GM12878 (cell line): ENCODE results near the gene CDC34. TPM values are rescaled to one million over a fixed set of nuclear protein-coding genes. Genes with fewer than 3 reads are reported as not detected.

Source experiments
- ATAC-seq: fragments of 200-7000 bp; cut with Tn5 transposase; 3 replicates; pipeline ENCODE4 v1.9.1; 2020; ENCODE audit warnings: mild to moderate bottlenecking, moderate library complexity
- BruUV-seq: library from RNA; stranded (reverse); fragments of 400-500 nt; replicated peaks from 2 replicates; lab custom pipeline; 2021; lab: Mats Ljungman, UMichigan
- CTCF ChIA-PET: fragments of 300-600 bp; sonication (Branson Sonifier 250); formaldehyde crosslinking; extraction: SDS; loops from one replicate; lab custom pipeline; 2021; ENCODE audit warnings: inconsistent platforms; lab: Yijun Ruan, JAX
- POLR2A ChIA-PET: fragments of 350-600 bp; formaldehyde crosslinking; extraction: SDS; loops from one replicate; lab custom pipeline; 2021; ENCODE audit warnings: inconsistent platforms; lab: Charles Lee
- RAD21 ChIA-PET: fragments of 300-600 bp; sonication (Branson Sonifier 250); formaldehyde crosslinking; loops from one replicate; lab custom pipeline; 2023; ENCODE audit warnings: antibody characterized with exemption; ENCODE audit not compliant: unreplicated experiment; lab: Charles Lee
- SMC1A ChIA-PET: fragments of 300-600 bp; sonication (Branson Sonifier 250); formaldehyde crosslinking; loops from one replicate; lab custom pipeline; 2023; ENCODE audit not compliant: unreplicated experiment, uncharacterized antibody; lab: Charles Lee
- DNase-seq: peaks from one replicate; pipeline ENCODE4 v3.0.0-alpha.2; 2011; ENCODE audit warnings: low read depth, low spot score
- FAIRE-seq: peaks from 3 replicates; lab custom pipeline; 2011; peaks lifted over from hg19 to GRCh38; lab: Jason Lieb, UNC
- H2AFZ ChIP-seq: 2 replicates; pipeline ENCODE4 v1.6.0; 2011; ENCODE audit warnings: low read depth, low read length, control low read depth; ENCODE audit not compliant: control insufficient read depth
- H3K27ac ChIP-seq: 2 replicates; pipeline ENCODE4 v1.5.1; 2011; ENCODE audit warnings: control low read depth; ENCODE audit not compliant: control insufficient read depth, insufficient read depth
- H3K27me3 ChIP-seq, 2 experiments: replicated peaks in 1 of 2; 2 replicates each; pipeline versions ENCODE4 v1.6.0 to v1.6.1; 2011; ENCODE audit warnings: low read length in 1 of 2; ENCODE audit not compliant: control insufficient read depth in 2 of 2, insufficient read depth in 2 of 2
- H3K36me3 ChIP-seq, 2 experiments: 2 replicates each; pipeline ENCODE4 v1.5.1; 2011; ENCODE audit warnings: low read length in 1 of 2; ENCODE audit not compliant: control insufficient read depth in 2 of 2, insufficient read depth in 2 of 2
- H3K4me1 ChIP-seq: 2 replicates; pipeline ENCODE4 v1.6.1; 2011; ENCODE audit warnings: mild to moderate bottlenecking, low read length, moderate library complexity, mixed read lengths; ENCODE audit not compliant: control insufficient read depth, insufficient read depth
- H3K4me2 ChIP-seq: 2 replicates; pipeline ENCODE4 v1.6.0; 2011; ENCODE audit warnings: control low read depth; ENCODE audit not compliant: control insufficient read depth, insufficient read depth
- H3K4me3 ChIP-seq: fragments of 200-600 bp; sonication (generic); 2 replicates; pipeline ENCODE4 v1.5.1; 2016
- H3K79me2 ChIP-seq: 2 replicates; pipeline ENCODE4 v1.6.0; 2011; ENCODE audit warnings: low read length; ENCODE audit not compliant: control insufficient read depth, insufficient read depth
- H3K9ac ChIP-seq: 2 replicates; pipeline ENCODE4 v1.8.0; 2011; ENCODE audit warnings: low read length, control low read depth, mixed read lengths; ENCODE audit not compliant: control insufficient read depth, insufficient read depth
- H3K9me3 ChIP-seq: replicated peaks from 3 replicates; pipeline ENCODE4 v1.5.1; 2011; ENCODE audit warnings: mild to moderate bottlenecking, low read length; ENCODE audit not compliant: control insufficient read depth, insufficient read depth
- H4K20me1 ChIP-seq: 2 replicates; pipeline ENCODE4 v1.6.0; 2011; ENCODE audit not compliant: control insufficient read depth, insufficient read depth
- CBFB ChIP-seq: IDR thresholded peaks from 2 replicates; pipeline ENCODE4 v1.6.1; 2016; ENCODE audit warnings: antibody characterized with exemption, low read depth
- CEBPB ChIP-seq, 2 experiments: fragments of 150-350 bp in 1 of 2; IDR thresholded peaks; 2 replicates each; pipeline ENCODE4 v1.6.1; 2012 to 2014; ENCODE audit warnings: low read depth in 2 of 2, low read length in 2 of 2, borderline replicate concordance in 1 of 2, inconsistent platforms in 1 of 2
- EGR1 ChIP-seq, 2 experiments: IDR thresholded peaks; 1 replicate in 1 of 2; 2 replicates in 1 of 2; pipeline ENCODE4 v1.6.1; 2011 to 2012; ENCODE audit warnings: low read depth in 2 of 2, low read length in 2 of 2, borderline replicate concordance in 1 of 2, mild to moderate bottlenecking in 1 of 2, moderate library complexity in 1 of 2
- FOXM1 ChIP-seq: IDR thresholded peaks from 2 replicates; pipeline ENCODE4 v1.6.1; 2012; ENCODE audit warnings: low read depth, mild to moderate bottlenecking, inconsistent platforms, low read length, moderate library complexity
- IKZF1 ChIP-seq: fragments of 450-650 bp; conservative IDR thresholded peaks from 2 replicates; pipeline ENCODE4 v1.6.1; 2017; ENCODE audit warnings: antibody characterized with exemption, mild to moderate bottlenecking
- MYB ChIP-seq: fragments of 150-350 bp; IDR thresholded peaks from 2 replicates; pipeline ENCODE4 v1.6.1; 2014; ENCODE audit warnings: mild to moderate bottlenecking, low read depth, low read length, borderline replicate concordance
- RAD51 ChIP-seq: fragments of 450-650 bp; IDR thresholded peaks from 2 replicates; pipeline ENCODE4 v1.6.1; 2016; ENCODE audit warnings: moderate library complexity, mild to moderate bottlenecking, inconsistent platforms
- RBBP5 ChIP-seq: fragments of 200-600 bp; sonication (generic); conservative IDR thresholded peaks from 2 replicates; pipeline ENCODE4 v1.6.1; 2016
- RUNX3 ChIP-seq: IDR thresholded peaks from 2 replicates; pipeline ENCODE4 v1.6.1; 2012; ENCODE audit warnings: low read length, inconsistent platforms
- SIN3A ChIP-seq: IDR thresholded peaks from 2 replicates; pipeline ENCODE4 v1.6.1; 2012; ENCODE audit warnings: low read depth, low read length, improper control_type of control experiment
- SMAD1 ChIP-seq: fragments of 450-650 bp; IDR thresholded peaks from 2 replicates; pipeline ENCODE4 v1.6.1; 2018; ENCODE audit warnings: mild to moderate bottlenecking, low read depth; ENCODE audit not compliant: partially characterized antibody
- TARDBP ChIP-seq: IDR thresholded peaks from 2 replicates; pipeline ENCODE4 v1.6.1; 2016; ENCODE audit warnings: borderline replicate concordance
- TCF12 ChIP-seq: IDR thresholded peaks from 2 replicates; pipeline ENCODE4 v1.6.1; 2011; ENCODE audit warnings: low read depth, mild to moderate bottlenecking, low read length
- ZBTB40 ChIP-seq: fragments of 450-650 bp; IDR thresholded peaks from 2 replicates; pipeline ENCODE4 v1.6.1; 2016; ENCODE audit warnings: mild to moderate bottlenecking, moderate library complexity, borderline replicate concordance
- WGBS: methylation state at CpG from one replicate; pipeline ENCODE4 v1.1.6; 2016; ENCODE audit warnings: low lambda C conversion rate; ENCODE audit not compliant: insufficient replicate concordance, insufficient coverage; ENCODE audit errors: missing lambda C conversion rate; 5-methylcytosine and 5-hydroxymethylcytosine counted together
- in situ Hi-C: fragments of 300-500 bp; cut with MboI; formaldehyde crosslinking; loops from 9 replicates; pipeline ENCODE4 v1.14.3; 2018; ENCODE audit warnings: mixed read lengths
- intact Hi-C: fragments of 100-400 bp; cut with micrococcal nuclease; formaldehyde crosslinking; loops from one replicate; pipeline ENCODE4 v1.14.2; 2022; ENCODE audit not compliant: unreplicated experiment
- polyA plus RNA-seq, 11 experiments: library from polyadenylated mRNA; depleted of rRNA in 4 of 11; unstranded in 6 of 11; stranded (reverse) in 5 of 11; fragments of >200 nt; fragmentation: Nextera tagmentation in 4 of 11; fragmentation: Illumina TruSeq in 1 of 11; extraction: Ambion mirVana in 4 of 11; extraction: Trizol in 1 of 11; gene quantifications; 1 replicate in 1 of 11; 2 replicates in 10 of 11; pipeline versions ENCODE4 v1.2.1 to v1.2.3, GENCODE V29; 2011 to 2016; ENCODE audit warnings: inconsistent platforms in 2 of 11, missing spikeins in 2 of 11, low read depth in 1 of 11
- total RNA-seq, 4 experiments: library from RNA; depleted of rRNA in 3 of 4; stranded (reverse); fragments of >200 nt in 3 of 4; fragmentation: Illumina TruSeq in 1 of 4; extraction: Trizol in 1 of 4; gene quantifications; 2 replicates each; pipeline versions ENCODE4 v1.2.1 to v1.2.3, GENCODE V29; 2013 to 2021
- TF ChIP-seq, protein P1 (sequence below): IDR thresholded peaks from 2 replicates; pipeline ENCODE4 v1.6.1; 2011; ENCODE audit warnings: low read depth, mild to moderate bottlenecking, low read length, moderate library complexity, borderline replicate concordance; ENCODE audit errors: extremely low read depth

The CDC34 gene
- total and polyA plus RNA-seq, 10 of the 15 experiments (the other 5 are each of a cell fraction or from before 2014, with no cell fraction given), result 0.31 to 48.9 (median 28.5) TPM

- TF ChIP-seq RUNX3 (no peak), TARDBP (no peak), TCF12 (no peak), SIN3A (no peak), SMAD1 (no peak), FOXM1 (no peak), IKZF1 (no peak)
- TF ChIP-seq, protein P1, sequence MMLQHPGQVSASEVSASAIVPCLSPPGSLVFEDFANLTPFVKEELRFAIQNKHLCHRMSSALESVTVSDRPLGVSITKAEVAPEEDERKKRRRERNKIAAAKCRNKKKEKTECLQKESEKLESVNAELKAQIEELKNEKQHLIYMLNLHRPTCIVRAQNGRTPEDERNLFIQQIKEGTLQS, result no peak
- Histone ChIP-seq H3K27ac (no peak overlapping the region), H2AFZ (no peak overlapping the region), H3K4me1 (no peaks in the 10 kb centered on the region), H3K9me3 (no peaks in the 10 kb centered on the region; the same call in 2 of the 3 replicates), H3K27me3 (no peaks in the 10 kb centered on the region), H3K4me3 (no peak overlapping the region), H3K9ac (no peak overlapping the region), H3K36me3 (no peaks in the 10 kb centered on the region), H3K4me2 (no peak overlapping the region), H3K79me2 (no peaks in the 10 kb centered on the region), H4K20me1 (no peaks in the 10 kb centered on the region)
- WGBS, result 76% methylated on average over 16 of the region's 18 CpGs
- ChIA-PET CTCF (no interaction called here), POLR2A (no interaction called here), SMC1A (no interaction called here), RAD21 (no interaction called here)
- DNase-seq (no peak), ATAC-seq (no peak), FAIRE-seq (no peak)
- in situ Hi-C loops (no loop called here), intact Hi-C loops (no loop called here)
- BruUV-seq, result no TSS peak
These were observed 6.5 kb upstream of the CDC34 start for GRCh38 chr19:525029-525428.

DNA sequence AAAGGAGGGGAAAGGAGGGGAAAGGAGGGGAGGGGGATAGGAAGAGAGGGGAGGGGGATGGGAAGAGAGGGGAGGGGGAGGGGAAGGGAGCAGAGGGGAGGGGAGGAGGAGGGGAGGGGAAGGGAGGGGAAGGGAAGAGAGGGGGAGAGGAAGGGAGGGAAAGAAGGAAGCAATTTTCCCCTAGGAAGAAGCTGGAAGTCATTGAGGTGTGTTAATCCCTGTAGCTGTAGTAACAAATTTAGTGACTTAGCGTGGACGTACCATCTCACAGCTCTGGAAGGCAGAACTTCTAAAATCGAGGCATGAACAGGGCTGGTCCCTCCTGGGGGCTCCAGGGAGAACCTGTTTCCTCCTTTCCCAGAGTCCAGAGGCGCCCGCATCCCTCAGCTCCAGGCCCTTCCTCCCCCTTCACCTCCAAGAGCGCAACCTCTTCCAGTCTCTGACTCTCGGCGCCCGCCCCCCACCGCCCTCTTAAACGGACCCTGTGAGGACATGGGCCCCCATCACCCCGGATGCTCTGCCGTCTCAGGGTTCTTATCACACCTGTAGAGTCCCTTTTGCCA, 5.6 kb upstream of the CDC34 start:
- ChIA-PET RAD21 (interaction anchor here (0.6 kb wide), 1 partner anchor 15 kb away, joined by 3 read pairs; no protein-coding TSS in a partner anchor), POLR2A (no interaction called here), CTCF (no interaction called here), SMC1A (no interaction called here)
- no peaks in the 10 kb centered on the region for H4K20me1 ChIP-seq
- no peak for DNase-seq
- H3K27ac ChIP-seq, result no peak overlapping the region
- H3K36me3 ChIP-seq, result no peaks in the 10 kb centered on the region
- intact Hi-C loops (no loop called here), in situ Hi-C loops (no loop called here)
- H2AFZ ChIP-seq, result no peak overlapping the region
- 25% methylated on average over 13 of the region's 13 CpGs for WGBS
- no peak overlapping the region for H3K9ac ChIP-seq
- no peaks in the 10 kb centered on the region for H3K27me3 ChIP-seq
- H3K4me3 ChIP-seq, result no peak overlapping the region
- no peak for FAIRE-seq
- H3K4me2 ChIP-seq, result no peak overlapping the region
- H3K4me1 ChIP-seq, result no peaks in the 10 kb centered on the region
- no peak for ATAC-seq
- no peaks in the 10 kb centered on the region; the same call in 2 of the 3 replicates for H3K9me3 ChIP-seq
- no peaks in the 10 kb centered on the region for H3K79me2 ChIP-seq
- no TSS peak for BruUV-seq
- TF ChIP-seq EGR1 (IDR thresholded peaks at IDR 0.05; ENCODE audit: borderline replicate concordance in 1 of 2, low read depth in 2 of 2, low read length in 2 of 2) (no peak), CBFB (no peak), RAD51 (no peak), CEBPB (IDR thresholded peaks at IDR 0.05; ENCODE audit: borderline replicate concordance in 1 of 2, low read depth in 2 of 2, low read length in 2 of 2) (no peak), RBBP5 (no peak), ZBTB40 (no peak), MYB (no peak)
